IPS-15b (cell line): ENCODE data around the gene VWC2.

ENCODE experiments used
- H3K27me3 ChIP-seq: one replicate; pipeline ENCODE4 v1.6.1; 2013; ENCODE audit warnings: low read length; ENCODE audit not compliant: control insufficient read depth, insufficient read depth
- H3K36me3 ChIP-seq: one replicate; pipeline ENCODE4 v1.6.1; 2013; ENCODE audit warnings: low read length; ENCODE audit not compliant: control insufficient read depth, insufficient read depth
- H3K4me1 ChIP-seq: one replicate; pipeline ENCODE4 v1.6.1; 2013; ENCODE audit warnings: mild to moderate bottlenecking, low read length; ENCODE audit not compliant: control insufficient read depth, insufficient read depth
- H3K4me3 ChIP-seq: one replicate; pipeline ENCODE4 v1.5.1; 2013; ENCODE audit warnings: low read depth, low read length
- H3K9ac ChIP-seq: one replicate; pipeline ENCODE4 v1.6.1; 2013; ENCODE audit warnings: low read depth, mild to moderate bottlenecking, low read length
- H3K9me3 ChIP-seq: one replicate; pipeline ENCODE4 v1.6.1; 2013; ENCODE audit warnings: mild to moderate bottlenecking, low read length; ENCODE audit not compliant: control insufficient read depth, insufficient read depth

VWC2 gene

DNA sequence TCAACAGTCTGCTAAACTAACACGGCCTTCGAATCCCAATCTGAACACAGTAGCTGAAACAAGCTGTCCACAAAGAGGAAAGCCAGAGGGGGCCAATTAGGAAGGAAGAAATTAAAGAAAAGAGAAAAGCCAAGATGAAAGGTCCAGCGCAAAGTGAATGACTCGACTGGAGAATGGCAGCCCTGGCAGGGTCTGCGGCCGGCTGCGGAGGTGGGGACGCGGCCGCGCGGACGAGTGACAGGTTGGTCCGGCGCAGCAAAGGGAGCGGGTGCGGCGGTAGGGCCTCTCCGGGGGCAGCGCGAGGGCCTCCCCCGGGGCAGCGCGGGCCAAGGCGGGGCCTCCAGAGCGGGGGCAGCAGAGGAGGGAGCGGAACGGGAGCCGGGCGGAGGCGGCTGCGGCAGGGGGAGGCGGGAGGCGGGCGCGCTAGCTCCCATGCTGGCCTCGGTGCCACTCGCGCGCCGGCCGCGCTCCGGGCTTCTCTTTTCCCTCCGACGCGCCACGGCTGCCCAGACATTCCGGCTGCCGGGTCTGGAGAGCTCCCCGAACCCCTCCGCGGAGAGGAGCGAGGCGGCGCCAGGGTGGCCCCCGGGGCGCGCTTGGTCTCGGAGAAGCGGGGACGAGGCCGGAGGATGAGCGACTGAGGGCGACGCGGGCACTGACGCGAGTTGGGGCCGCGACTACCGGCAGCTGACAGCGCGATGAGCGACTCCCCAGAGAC is at the start of gene VWC2:
TSS of gene VWC2 (plus strand) at position 421 of the 718 bp plus-strand sequence. CDS start 1,798 bp downstream, outside the sequence.
- H3K9me3 ChIP-seq: no peaks in the 10 kb centered on the region
- peak within 1 kb of the TSS; percentile 41 for H3K4me3 ChIP-seq
- peaks cover 2% of the 10 kb centered on the region for H3K4me1 ChIP-seq
- peaks cover 73% of the 10 kb centered on the region for H3K27me3 ChIP-seq
- H3K36me3 ChIP-seq: no peaks in the 10 kb centered on the region
- H3K9ac ChIP-seq: no peak within 1 kb of the TSS

GRCh38 chr7:49724071-49724470 is 49.4 kb upstream of the VWC2 start:
- no peak overlapping the region for H3K4me3 ChIP-seq
- no peak overlapping the region for H3K9ac ChIP-seq
- no peaks in the 10 kb centered on the region for H3K36me3 ChIP-seq
- no peaks in the 10 kb centered on the region for H3K4me1 ChIP-seq
- no peaks in the 10 kb centered on the region for H3K9me3 ChIP-seq
- H3K27me3 ChIP-seq: no peaks in the 10 kb centered on the region

DNA sequence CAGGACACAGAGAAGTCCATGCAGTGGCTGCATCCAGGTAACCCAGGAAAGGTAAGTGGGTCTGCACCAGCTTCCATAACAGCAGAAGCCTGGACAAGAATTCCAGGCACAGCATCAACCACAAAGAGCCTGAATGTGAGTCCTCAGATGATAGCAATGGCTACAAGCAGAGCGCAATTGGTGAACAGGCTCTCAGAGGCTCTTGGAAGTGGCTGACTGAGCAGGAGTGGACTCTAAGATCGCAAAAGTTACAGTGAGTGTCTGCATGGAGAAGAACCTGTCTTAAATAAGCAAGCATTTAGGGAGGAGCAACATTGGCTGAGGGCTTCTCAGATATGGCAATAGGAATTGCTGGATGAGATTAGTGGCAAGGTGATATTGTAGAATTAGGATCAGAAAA is 41.6 kb upstream of the VWC2 start:
- H3K9me3 ChIP-seq: no peaks in the 10 kb centered on the region
- no peaks in the 10 kb centered on the region for H3K4me1 ChIP-seq
- no peaks in the 10 kb centered on the region for H3K36me3 ChIP-seq
- no peak overlapping the region for H3K9ac ChIP-seq
- H3K4me3 ChIP-seq: no peak overlapping the region
- H3K27me3 ChIP-seq: no peaks in the 10 kb centered on the region

GRCh38 chr7:49762666-49763065 is 10.8 kb upstream of the VWC2 start:
- Histone ChIP-seq H3K9me3 (no peaks in the 10 kb centered on the region), H3K9ac (no peak overlapping the region), H3K4me1 (no peaks in the 10 kb centered on the region), H3K27me3 (peaks cover under 1% of the 10 kb centered on the region), H3K36me3 (no peaks in the 10 kb centered on the region), H3K4me3 (no peak overlapping the region)

DNA sequence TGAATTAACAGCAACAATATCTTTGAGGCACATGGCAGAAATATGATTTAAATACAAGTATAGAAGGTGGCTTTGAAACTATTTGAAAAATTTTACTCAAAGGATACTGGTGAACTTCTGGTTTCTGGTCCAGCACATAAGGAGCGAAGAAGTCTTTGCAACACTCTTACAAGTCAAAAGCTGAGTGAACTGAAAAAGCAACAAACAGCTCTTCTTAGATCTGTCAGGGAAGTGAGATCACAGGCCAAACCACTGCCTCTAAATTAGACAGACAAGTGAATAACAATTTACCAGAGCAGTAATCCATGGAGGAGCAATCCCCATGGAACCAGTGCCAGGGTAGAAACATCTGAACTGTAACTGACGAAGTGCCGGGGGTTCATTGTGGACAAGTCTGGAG is 9.6 kb upstream of the VWC2 start:
- no peaks in the 10 kb centered on the region for H3K36me3 ChIP-seq
- no peak overlapping the region for H3K4me3 ChIP-seq
- H3K4me1 ChIP-seq: peaks cover 4% of the 10 kb centered on the region
- peaks cover 9% of the 10 kb centered on the region for H3K27me3 ChIP-seq
- H3K9ac ChIP-seq: no peak overlapping the region
- no peaks in the 10 kb centered on the region for H3K9me3 ChIP-seq

- Histone ChIP-seq H3K4me1 (peaks cover 4% of the 10 kb centered on the region), H3K4me3 (no peak overlapping the region), H3K27me3 (peaks cover 34% of the 10 kb centered on the region), H3K9me3 (no peaks in the 10 kb centered on the region), H3K36me3 (no peaks in the 10 kb centered on the region), H3K9ac (no peak overlapping the region)
Measured at GRCh38 chr7:49766966-49767365, 6.5 kb upstream of the VWC2 start.

GRCh38 chr7:49767719-49768118 is 5.7 kb upstream of the VWC2 start:
- H3K9ac ChIP-seq: no peak overlapping the region
- no peaks in the 10 kb centered on the region for H3K9me3 ChIP-seq
- peaks cover 41% of the 10 kb centered on the region for H3K27me3 ChIP-seq
- H3K36me3 ChIP-seq: no peaks in the 10 kb centered on the region
- peaks cover 4% of the 10 kb centered on the region for H3K4me1 ChIP-seq
- H3K4me3 ChIP-seq: no peak overlapping the region

DNA sequence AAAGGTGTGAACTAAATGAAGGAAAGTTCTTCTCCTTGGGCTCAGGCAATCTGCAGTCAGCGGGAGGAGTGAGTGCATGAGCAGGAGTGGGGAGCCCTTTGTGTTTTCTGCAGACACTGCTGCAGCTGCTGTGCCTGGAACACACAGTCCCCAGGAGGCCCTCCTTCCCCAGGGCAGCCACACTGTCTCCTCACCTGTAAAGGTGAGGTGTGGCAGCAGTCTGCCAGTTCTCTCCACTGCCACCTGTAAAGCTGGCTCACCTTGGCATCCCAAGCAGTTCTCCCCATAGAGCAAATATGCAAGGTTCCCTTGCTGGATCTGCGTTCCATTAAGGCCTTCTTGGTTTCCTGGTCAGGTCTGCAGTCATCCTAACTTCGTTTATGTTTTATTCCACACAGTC is 5.2 kb upstream of the VWC2 start:
- no peak overlapping the region for H3K9ac ChIP-seq
- H3K9me3 ChIP-seq: no peaks in the 10 kb centered on the region
- peaks cover 4% of the 10 kb centered on the region for H3K4me1 ChIP-seq
- H3K36me3 ChIP-seq: no peaks in the 10 kb centered on the region
- no peak overlapping the region for H3K4me3 ChIP-seq
- peaks cover 47% of the 10 kb centered on the region for H3K27me3 ChIP-seq

DNA sequence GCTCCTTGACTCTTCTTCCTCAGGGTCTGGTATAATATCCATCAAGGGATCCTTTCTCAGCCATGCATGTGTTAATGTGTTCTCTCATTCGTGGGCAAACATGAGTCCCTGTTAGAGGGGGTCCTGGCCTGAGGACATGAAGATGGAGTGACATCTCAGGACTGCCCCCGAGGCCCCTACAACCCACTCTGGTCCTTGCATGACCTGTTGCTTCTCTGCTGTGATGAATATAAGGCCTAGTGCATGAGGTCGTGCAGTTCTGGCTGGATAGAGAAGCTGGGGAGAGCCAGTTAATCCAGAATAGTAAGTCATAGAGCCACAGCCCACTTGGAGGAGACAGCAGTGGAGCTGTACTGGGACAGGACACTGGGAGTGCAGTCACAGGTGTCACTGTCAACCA is 4.6 kb upstream of the VWC2 start:
- Histone ChIP-seq H3K4me3 (no peak overlapping the region), H3K4me1 (peaks cover 4% of the 10 kb centered on the region), H3K9ac (no peak overlapping the region), H3K27me3 (peaks cover 47% of the 10 kb centered on the region), H3K9me3 (no peaks in the 10 kb centered on the region), H3K36me3 (no peaks in the 10 kb centered on the region)

DNA sequence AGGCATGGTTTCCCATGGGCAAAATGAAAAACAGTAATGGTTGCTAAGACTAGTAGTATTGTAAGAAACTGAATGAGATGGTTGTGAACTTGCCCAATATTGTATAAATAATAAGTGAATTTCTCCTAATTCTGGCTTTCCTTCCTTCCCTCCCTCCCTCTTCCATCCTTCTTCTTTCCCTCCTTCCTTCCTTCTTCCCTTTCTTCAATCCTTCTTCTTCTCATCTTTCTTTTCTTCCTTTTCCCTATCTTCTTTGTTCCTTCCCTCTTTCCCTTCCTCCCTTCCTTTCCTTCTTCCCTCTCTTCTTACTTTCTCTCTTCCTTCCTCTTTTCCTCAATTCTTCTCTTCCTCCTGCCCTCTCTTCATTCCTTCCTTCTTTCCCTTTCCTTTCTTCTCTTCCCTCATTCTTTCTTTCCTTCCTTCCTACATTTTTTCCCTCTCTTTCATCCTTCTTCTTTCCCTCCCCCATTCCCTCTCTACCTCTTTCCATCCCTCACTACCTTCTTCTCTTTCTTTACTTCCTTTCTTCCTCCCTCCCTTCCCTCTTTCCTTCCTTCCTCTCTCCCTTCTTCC is 4.1 kb upstream of the VWC2 start:
- Histone ChIP-seq H3K4me1 (peaks cover 4% of the 10 kb centered on the region), H3K36me3 (no peaks in the 10 kb centered on the region), H3K4me3 (no peak overlapping the region), H3K27me3 (peaks cover 52% of the 10 kb centered on the region), H3K9me3 (no peaks in the 10 kb centered on the region), H3K9ac (no peak overlapping the region)

DNA sequence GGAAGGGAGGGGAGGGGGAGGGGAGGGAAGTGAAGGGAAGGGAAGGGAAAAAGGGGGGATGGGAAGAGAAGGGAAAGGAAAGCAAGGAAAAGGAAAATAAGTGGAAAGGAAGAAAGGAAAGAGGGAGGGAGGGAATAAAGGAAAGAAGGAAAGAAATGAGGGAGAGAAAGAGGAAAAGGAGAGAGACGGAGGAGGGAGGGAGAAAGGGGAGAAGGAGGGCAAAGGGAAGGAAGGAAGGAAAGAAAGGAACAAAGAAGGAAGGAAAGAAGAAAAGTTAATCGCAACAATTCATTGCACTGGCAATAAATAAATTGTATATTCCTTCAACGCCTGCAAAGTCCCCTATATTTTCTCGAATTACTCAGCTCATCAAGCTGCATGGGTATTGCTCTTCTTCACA is 2.6 kb upstream of the VWC2 start:
- Histone ChIP-seq H3K9me3 (no peaks in the 10 kb centered on the region), H3K27me3 (peaks cover 65% of the 10 kb centered on the region), H3K9ac (no peak overlapping the region), H3K4me1 (peaks cover 4% of the 10 kb centered on the region), H3K4me3 (no peak overlapping the region), H3K36me3 (no peaks in the 10 kb centered on the region)

GRCh38 chr7:49771427-49772176 is 1.8 kb upstream of the VWC2 start:
- Histone ChIP-seq H3K9me3 (no peaks in the 10 kb centered on the region), H3K36me3 (no peaks in the 10 kb centered on the region), H3K27me3 (peaks cover 72% of the 10 kb centered on the region), H3K4me3 (no peak overlapping the region), H3K4me1 (peaks cover 4% of the 10 kb centered on the region), H3K9ac (no peak overlapping the region)
